ENCODE data around the gene ZMIZ1. TPM values are rescaled to one million over a fixed set of nuclear protein-coding genes. Genes with fewer than 3 reads are reported as not detected.

Gene ZMIZ1
- total RNA-seq, 5 donors from 2014 or later (not counting 1 experiment from before 2014, with no cell fraction given), result 16.8 to 27.1 (median 21.2) TPM

- ChIA-PET POLR2A (interaction anchor here in 1 of 2 donors (0.6 kb wide), 1 partner anchor 8 kb away, joined by 4 read pairs; no protein-coding TSS in a partner anchor), CTCF (no interaction called here)
- WGBS (ENCODE audit: insufficient coverage), result 100% methylated on average over 2 of the region's 2 CpGs
- H3K4me1 Mint-ChIP-seq, result peaks cover 13 to 27% (median 20%) of the 10 kb centered on the region in 3 donors
- no peak for ATAC-seq (replicated peaks in 1 of 4)
- no peak overlapping the region for H3K27ac Mint-ChIP-seq
- Histone ChIP-seq H3K27me3 (replicated peaks in 1 of 2; ENCODE audit: control insufficient read depth in 2 of 2, extremely low read depth in 1 of 2, insufficient read depth in 2 of 2, low read length in 1 of 2) (no peaks in the 10 kb centered on the region), H3K36me3 (ENCODE audit: control insufficient read depth in 2 of 2, extremely low read depth in 1 of 2, insufficient read depth in 1 of 2, low read length in 1 of 2) (no peaks in the 10 kb centered on the region), H3K4me1 (ENCODE audit: control insufficient read depth in 1 of 2, extremely low read depth in 1 of 2, insufficient read depth in 2 of 2, low read length in 2 of 2) (peaks cover 6 to 14% of the 10 kb centered on the region in 2 experiments), H3K9me3 (no peaks in the 10 kb centered on the region), H3K4me3 (ENCODE audit: control insufficient read depth in 1 of 2, extremely low read depth in 1 of 2, low read length in 1 of 2) (no peak overlapping the region), H3K27ac (ENCODE audit: low read length) (no peak overlapping the region)
- H3K4me3 Mint-ChIP-seq, result no peak overlapping the region
- no peaks in the 10 kb centered on the region for H3K27me3 Mint-ChIP-seq
- no peak for DNase-seq
- H3K36me3 Mint-ChIP-seq, result peaks cover 3% of the 10 kb centered on the region
- H3K9me3 Mint-ChIP-seq, result no peaks in the 10 kb centered on the region
Observed at GRCh38 chr10:79238606-79239005, 169.8 kb downstream of the ZMIZ1 start.

DNA sequence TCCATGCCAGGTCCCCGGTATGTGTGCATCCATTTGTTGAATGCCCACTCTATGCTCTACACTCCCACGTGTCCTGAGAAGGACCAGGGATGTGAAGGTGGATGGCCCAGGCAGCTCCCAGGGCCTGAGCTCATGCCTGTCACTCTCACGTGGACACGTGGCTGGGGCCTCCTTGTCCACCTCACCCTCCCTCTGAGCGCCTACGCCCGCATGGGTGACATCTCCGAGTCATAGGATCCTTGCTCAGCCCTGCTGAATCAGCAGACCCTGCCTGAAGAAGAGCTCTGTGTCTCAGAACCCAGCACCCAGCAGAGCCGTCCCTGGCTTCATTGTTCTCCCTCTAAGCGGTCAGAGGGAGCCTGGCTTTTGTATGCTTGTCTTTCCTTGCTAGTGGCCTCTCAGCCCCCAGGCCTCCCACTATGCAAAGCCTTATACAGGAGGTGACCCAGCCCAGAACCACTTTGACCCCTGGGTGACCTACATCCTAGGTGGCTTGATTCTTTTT lies 170.6 kb downstream of the ZMIZ1 start:
- Mint-ChIP-seq H3K4me1 (peaks cover 20 to 33% (median 27%) of the 10 kb centered on the region in 3 donors), H3K27ac (no peak overlapping the region), H3K36me3 (peaks cover 3% of the 10 kb centered on the region), H3K4me3 (no peak overlapping the region), H3K27me3 (no peaks in the 10 kb centered on the region), H3K9me3 (no peaks in the 10 kb centered on the region)
- ChIA-PET POLR2A (interaction anchor here in 1 of 2 donors (0.5 kb wide), 1 partner anchor 1136 kb away, joined by 4 read pairs; no protein-coding TSS in a partner anchor), CTCF (no interaction called here)
- H3K27ac ChIP-seq (ENCODE audit: low read length), result no peak overlapping the region
- no peak overlapping the region for H3K4me3 ChIP-seq (ENCODE audit: control insufficient read depth in 1 of 2, extremely low read depth in 1 of 2, low read length in 1 of 2)
- no peaks in the 10 kb centered on the region for H3K27me3 ChIP-seq (replicated peaks in 1 of 2; ENCODE audit: control insufficient read depth in 2 of 2, extremely low read depth in 1 of 2, insufficient read depth in 2 of 2, low read length in 1 of 2)
- H3K36me3 ChIP-seq (ENCODE audit: control insufficient read depth in 2 of 2, extremely low read depth in 1 of 2, insufficient read depth in 1 of 2, low read length in 1 of 2), result no peaks in the 10 kb centered on the region
- 80% methylated on average over 10 of the region's 10 CpGs for WGBS (ENCODE audit: insufficient coverage)
- H3K9me3 ChIP-seq, result no peaks in the 10 kb centered on the region
- H3K4me1 ChIP-seq (ENCODE audit: control insufficient read depth in 1 of 2, extremely low read depth in 1 of 2, insufficient read depth in 2 of 2, low read length in 2 of 2), result peaks cover 11 to 21% of the 10 kb centered on the region in 2 experiments
- DNase-seq, result no peak
- no peak for ATAC-seq (replicated peaks in 1 of 4)

GRCh38 chr10:79239924-79240581 lies 171.3 kb downstream of the ZMIZ1 start:
- H3K27ac Mint-ChIP-seq, result no peak overlapping the region
- peaks cover 3% of the 10 kb centered on the region for H3K36me3 Mint-ChIP-seq
- ChIA-PET POLR2A (no interaction called here), CTCF (no interaction called here)
- no peaks in the 10 kb centered on the region for H3K9me3 ChIP-seq
- ATAC-seq (replicated peaks in 1 of 4) (no peak), DNase-seq (no peak)
- H3K36me3 ChIP-seq (ENCODE audit: control insufficient read depth in 2 of 2, extremely low read depth in 1 of 2, insufficient read depth in 1 of 2, low read length in 1 of 2), result no peaks in the 10 kb centered on the region
- H3K4me3 ChIP-seq (ENCODE audit: control insufficient read depth in 1 of 2, extremely low read depth in 1 of 2, low read length in 1 of 2), result no peak overlapping the region
- 91% methylated on average over 25 of the region's 29 CpGs for WGBS (ENCODE audit: insufficient coverage)
- peaks cover 18 to 28% of the 10 kb centered on the region in 2 experiments for H3K4me1 ChIP-seq (ENCODE audit: control insufficient read depth in 1 of 2, extremely low read depth in 1 of 2, insufficient read depth in 2 of 2, low read length in 2 of 2)
- H3K27me3 Mint-ChIP-seq, result no peaks in the 10 kb centered on the region
- no peaks in the 10 kb centered on the region for H3K27me3 ChIP-seq (replicated peaks in 1 of 2; ENCODE audit: control insufficient read depth in 2 of 2, extremely low read depth in 1 of 2, insufficient read depth in 2 of 2, low read length in 1 of 2)
- H3K27ac ChIP-seq (ENCODE audit: low read length), result no peak overlapping the region
- H3K4me3 Mint-ChIP-seq, result peak overlapping the region in 1 of 3 donors; percentile 15
- peaks cover 28 to 41% (median 34%) of the 10 kb centered on the region in 3 donors for H3K4me1 Mint-ChIP-seq
- H3K9me3 Mint-ChIP-seq, result no peaks in the 10 kb centered on the region

DNA sequence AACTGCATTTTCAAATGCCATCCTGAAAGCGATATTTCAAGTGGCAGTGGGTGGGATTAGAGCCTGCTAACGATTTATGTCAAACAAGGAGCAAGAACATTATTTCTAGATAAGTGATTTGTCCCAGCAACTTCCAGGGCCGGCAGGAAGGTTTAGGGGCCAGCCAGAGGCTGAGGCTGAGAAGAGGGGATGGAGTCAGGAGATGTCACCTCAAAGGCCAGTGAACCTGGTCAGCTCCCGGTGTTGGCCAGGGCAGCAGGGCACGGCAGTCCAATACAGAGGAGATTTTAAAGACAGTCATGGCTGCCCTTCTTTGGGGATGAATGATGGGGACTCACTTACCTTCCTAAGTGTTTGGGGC lies 172.8 kb downstream of the ZMIZ1 start:
- DNase-seq (no peak), ATAC-seq (replicated peaks in 1 of 4) (no peak)
- H3K4me3 ChIP-seq (ENCODE audit: control insufficient read depth in 1 of 2, extremely low read depth in 1 of 2, low read length in 1 of 2), result peak overlapping the region; percentile 61 to 64
- no peaks in the 10 kb centered on the region for H3K9me3 ChIP-seq
- ChIA-PET POLR2A (interaction anchor here in 1 of 2 donors (0.6 kb wide), 1 partner anchor 259 kb away, joined by 3 read pairs; no protein-coding TSS in a partner anchor), CTCF (no interaction called here)
- WGBS (ENCODE audit: insufficient coverage), result 63% methylated on average over 3 of the region's 5 CpGs
- Mint-ChIP-seq H3K36me3 (no peaks in the 10 kb centered on the region), H3K27ac (peak overlapping the region; percentile 44 to 61), H3K4me1 (peaks cover 38 to 51% (median 47%) of the 10 kb centered on the region in 3 donors), H3K9me3 (no peaks in the 10 kb centered on the region), H3K27me3 (no peaks in the 10 kb centered on the region), H3K4me3 (peak overlapping the region; percentile 71 to 83 (median 82))
- no peaks in the 10 kb centered on the region for H3K36me3 ChIP-seq (ENCODE audit: control insufficient read depth in 2 of 2, extremely low read depth in 1 of 2, insufficient read depth in 1 of 2, low read length in 1 of 2)
- H3K27ac ChIP-seq (ENCODE audit: low read length), result peak overlapping the region; percentile 41
- no peaks in the 10 kb centered on the region for H3K27me3 ChIP-seq (replicated peaks in 1 of 2; ENCODE audit: control insufficient read depth in 2 of 2, extremely low read depth in 1 of 2, insufficient read depth in 2 of 2, low read length in 1 of 2)
- peaks cover 31 to 44% of the 10 kb centered on the region in 2 experiments for H3K4me1 ChIP-seq (ENCODE audit: control insufficient read depth in 1 of 2, extremely low read depth in 1 of 2, insufficient read depth in 2 of 2, low read length in 2 of 2)

DNA sequence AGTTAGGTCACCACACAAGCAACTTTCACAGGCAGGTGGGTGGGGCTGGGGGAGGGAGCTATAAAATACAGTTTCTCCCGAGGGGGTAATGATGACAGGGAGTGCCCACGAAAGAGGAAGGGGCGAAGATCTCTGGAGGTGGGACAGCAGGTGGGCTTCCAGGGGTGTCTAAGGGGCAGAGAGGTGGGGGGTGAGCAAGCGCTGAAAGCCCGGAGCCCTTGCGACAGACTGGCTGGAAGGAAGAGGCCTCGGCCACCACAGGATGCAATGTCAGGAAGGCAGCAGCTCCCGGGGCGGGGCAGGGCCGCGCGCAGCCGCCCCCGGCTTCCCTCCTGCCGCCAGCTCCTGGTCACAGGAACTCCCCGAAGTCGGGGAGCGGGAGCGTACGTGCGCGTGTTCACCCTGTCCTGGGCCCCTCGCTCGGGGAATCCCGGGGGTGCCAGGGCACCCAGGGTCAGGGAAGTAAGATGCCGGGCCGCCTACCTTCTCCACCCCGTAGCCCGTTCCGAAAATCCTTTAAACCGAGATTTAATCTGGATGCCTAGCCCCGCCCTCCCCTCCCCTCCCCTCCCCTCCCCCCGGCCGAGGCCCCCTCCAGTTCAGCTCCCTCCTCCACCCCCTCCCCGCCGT lies 173.3 kb downstream of the ZMIZ1 start:
- DNase-seq, result peak in 14 of 35 experiments; percentile 5 to 68 (median 22)
- Mint-ChIP-seq H3K27ac (peak overlapping the region; percentile 31 to 61), H3K36me3 (no peaks in the 10 kb centered on the region), H3K27me3 (no peaks in the 10 kb centered on the region), H3K9me3 (no peaks in the 10 kb centered on the region), H3K4me3 (peak overlapping the region; percentile 71 to 83 (median 82)), H3K4me1 (peaks cover 40 to 50% (median 46%) of the 10 kb centered on the region in 3 donors)
- H3K9me3 ChIP-seq, result no peaks in the 10 kb centered on the region
- CTCF ChIA-PET, result interaction anchor here in 1 of 2 donors (1.7 kb wide), 1 partner anchor 1196 kb away, joined by 4 read pairs; no protein-coding TSS in a partner anchor
- H3K4me1 ChIP-seq (ENCODE audit: control insufficient read depth in 1 of 2, extremely low read depth in 1 of 2, insufficient read depth in 2 of 2, low read length in 2 of 2), result peaks cover 36 to 49% of the 10 kb centered on the region in 2 experiments
- peak overlapping the region; percentile 61 to 64 for H3K4me3 ChIP-seq (ENCODE audit: control insufficient read depth in 1 of 2, extremely low read depth in 1 of 2, low read length in 1 of 2)
- POLR2A ChIA-PET, result no interaction called here
- WGBS (ENCODE audit: insufficient coverage), result 1% methylated on average over 23 of the region's 36 CpGs
- H3K27ac ChIP-seq (ENCODE audit: low read length), result peak overlapping the region; percentile 41
- no peaks in the 10 kb centered on the region for H3K27me3 ChIP-seq (replicated peaks in 1 of 2; ENCODE audit: control insufficient read depth in 2 of 2, extremely low read depth in 1 of 2, insufficient read depth in 2 of 2, low read length in 1 of 2)
- H3K36me3 ChIP-seq (ENCODE audit: control insufficient read depth in 2 of 2, extremely low read depth in 1 of 2, insufficient read depth in 1 of 2, low read length in 1 of 2), result no peaks in the 10 kb centered on the region
- ATAC-seq (replicated peaks in 1 of 4), result peak; percentile 12 to 33 (median 18)

DNA sequence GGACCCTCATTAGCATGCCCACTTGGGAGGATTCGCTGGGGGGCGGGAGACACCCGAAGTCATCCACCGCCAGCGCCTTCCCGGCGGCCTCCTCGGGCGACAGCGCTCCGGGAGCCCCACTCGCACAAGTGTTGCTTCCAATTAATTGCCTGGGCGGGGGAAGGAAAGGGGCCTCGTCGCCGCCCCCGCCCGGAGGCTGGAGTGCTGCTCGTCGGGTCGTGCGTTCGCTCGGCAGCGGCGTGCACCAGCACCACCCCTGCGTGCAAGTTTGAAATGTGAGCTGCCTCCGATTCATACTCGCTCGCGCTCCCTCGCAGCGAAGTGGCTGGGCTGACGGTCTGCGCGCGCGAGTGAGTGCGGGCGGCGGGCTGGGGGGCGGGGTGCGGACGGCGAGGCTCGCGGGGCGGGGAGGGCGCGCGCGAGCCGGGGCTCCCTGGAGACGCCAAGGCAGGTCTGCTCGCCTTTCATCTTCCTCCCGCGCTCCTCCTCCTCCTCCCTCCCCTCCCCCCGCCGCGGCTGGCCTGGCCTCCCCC lies 173.9 kb downstream of the ZMIZ1 start:
- H3K4me3 Mint-ChIP-seq, result peak overlapping the region; percentile 52 to 83 (median 68)
- no peaks in the 10 kb centered on the region for H3K9me3 Mint-ChIP-seq
- DNase-seq (peak in 33 of 35 experiments; percentile 17 to 74 (median 38)), ATAC-seq (replicated peaks in 1 of 4) (peak; percentile 40 to 56 (median 52))
- WGBS (ENCODE audit: insufficient coverage), result under 1% methylated on average over 48 of the region's 60 CpGs
- H3K36me3 Mint-ChIP-seq, result no peaks in the 10 kb centered on the region
- Histone ChIP-seq H3K27ac (ENCODE audit: low read length) (no peak overlapping the region), H3K9me3 (no peaks in the 10 kb centered on the region), H3K4me1 (ENCODE audit: control insufficient read depth in 1 of 2, extremely low read depth in 1 of 2, insufficient read depth in 2 of 2, low read length in 2 of 2) (peaks cover 38 to 54% of the 10 kb centered on the region in 2 experiments), H3K36me3 (ENCODE audit: control insufficient read depth in 2 of 2, extremely low read depth in 1 of 2, insufficient read depth in 1 of 2, low read length in 1 of 2) (no peaks in the 10 kb centered on the region), H3K27me3 (replicated peaks in 1 of 2; ENCODE audit: control insufficient read depth in 2 of 2, extremely low read depth in 1 of 2, insufficient read depth in 2 of 2, low read length in 1 of 2) (no peaks in the 10 kb centered on the region), H3K4me3 (ENCODE audit: control insufficient read depth in 1 of 2, extremely low read depth in 1 of 2, low read length in 1 of 2) (peak overlapping the region; percentile 61 to 64)
- H3K27me3 Mint-ChIP-seq, result no peaks in the 10 kb centered on the region
- POLR2A ChIA-PET, result interaction anchor here in 1 of 2 donors (0.6 kb wide), 1 partner anchor 80 kb away, joined by 5 read pairs; no protein-coding TSS in a partner anchor
- no peak overlapping the region for H3K27ac Mint-ChIP-seq
- CTCF ChIA-PET, result interaction anchor here in 1 of 2 donors (1.7 kb wide), 1 partner anchor 1196 kb away, joined by 4 read pairs; no protein-coding TSS in a partner anchor
- H3K4me1 Mint-ChIP-seq, result peaks cover 42 to 53% (median 49%) of the 10 kb centered on the region in 3 donors

All from T-cell (primary cell).